H1 (cell line): ENCODE results near the gene OTOL1. TPM values are rescaled to one million over a fixed set of nuclear protein-coding genes. Genes with fewer than 3 reads are reported as not detected.

ENCODE experiments used
- CHD7 ChIP-seq: fragments of 300-600 bp; sonication (generic); IDR thresholded peaks from 2 replicates; pipeline ENCODE4 v1.7.1; 2012; ENCODE audit warnings: low read length, moderate library complexity, mild to moderate bottlenecking, inconsistent platforms; ENCODE audit not compliant: insufficient replicate concordance
- CREB1 ChIP-seq: IDR thresholded peaks from 2 replicates; pipeline ENCODE4 v1.6.1; 2012; ENCODE audit warnings: inconsistent platforms
- HDAC2 ChIP-seq, 2 experiments: fragments of 300-600 bp in 1 of 2; sonication (generic) in 1 of 2; IDR thresholded peaks; 2 replicates each; pipeline ENCODE4 v1.6.1; 2011 to 2012; ENCODE audit warnings: low read depth in 2 of 2, low read length in 2 of 2, mild to moderate bottlenecking in 2 of 2, moderate library complexity in 2 of 2, borderline replicate concordance in 1 of 2, inconsistent platforms in 1 of 2
- HDAC6 ChIP-seq: IDR thresholded peaks from one replicate; pipeline ENCODE4 v1.7.1; 2012; ENCODE audit warnings: low read depth, mild to moderate bottlenecking, inconsistent platforms, low read length, moderate library complexity
- POLR2A ChIP-seq, 2 experiments: IDR thresholded peaks; 1 replicate in 1 of 2; 2 replicates in 1 of 2; pipeline ENCODE4 v1.6.1; 2011; ENCODE audit warnings: low read depth in 2 of 2, low read length in 2 of 2, mild to moderate bottlenecking in 2 of 2; ENCODE audit errors: control extremely low read depth in 1 of 2
- POU5F1 ChIP-seq: IDR thresholded peaks from 2 replicates; pipeline ENCODE4 v1.6.1; 2011; ENCODE audit warnings: low read depth, mild to moderate bottlenecking, low read length, moderate library complexity
- RFX5 ChIP-seq: IDR thresholded peaks from 2 replicates; pipeline ENCODE4 v1.6.1; 2011; ENCODE audit warnings: low read depth, low read length, improper control_type of control experiment, borderline replicate concordance
- SAP30 ChIP-seq: fragments of 300-600 bp; sonication (generic); IDR thresholded peaks from 2 replicates; pipeline ENCODE4 v1.7.1; 2012; ENCODE audit warnings: low read length, moderate library complexity, mild to moderate bottlenecking, inconsistent platforms; ENCODE audit not compliant: insufficient read depth, insufficient replicate concordance
- SIX5 ChIP-seq: IDR thresholded peaks from 2 replicates; pipeline ENCODE4 v1.6.1; 2011; ENCODE audit warnings: mild to moderate bottlenecking, low read depth, low read length
- SP2 ChIP-seq: IDR thresholded peaks from 2 replicates; pipeline ENCODE4 v1.6.1; 2012; ENCODE audit warnings: mild to moderate bottlenecking, low read length, inconsistent platforms
- TAF1 ChIP-seq: IDR thresholded peaks from 2 replicates; pipeline ENCODE4 v1.6.1; 2011; ENCODE audit warnings: mild to moderate bottlenecking, low read depth, low read length
- YY1 ChIP-seq: IDR thresholded peaks from 2 replicates; pipeline ENCODE4 v1.6.1; 2011; ENCODE audit warnings: low read depth, mild to moderate bottlenecking, low read length
- ZNF274 ChIP-seq: IDR thresholded peaks from 2 replicates; pipeline ENCODE4 v1.7.0; 2012; ENCODE audit warnings: low read length, borderline replicate concordance; ENCODE audit errors: extremely low read depth
- polyA plus RNA-seq, 7 experiments: library from polyadenylated mRNA; depleted of rRNA in 3 of 7; stranded (reverse) in 5 of 7; unstranded in 2 of 7; fragments of >200 nt in 5 of 7; fragments of 200-250 nt in 2 of 7; gene quantifications; 1 replicate in 5 of 7; 2 replicates in 1 of 7; 4 replicates in 1 of 7; pipeline versions ENCODE4 v1.2.1 to v1.2.3, GENCODE V29; 2011 to 2013; ENCODE audit warnings: missing spikeins in 2 of 7, mixed read lengths in 2 of 7
- total RNA-seq: library from RNA; stranded (reverse); fragmentation: NEBNext Ultra II Directional; extraction: Animal tissue kit (Norgen Biotek cat#: 25700); gene quantifications from 2 replicates; pipeline ENCODE4 v1.2.1, GENCODE V29; 2021

The OTOL1 gene
- total and polyA plus RNA-seq, 2 of the 8 experiments (the other 6 are each of a cell fraction or from before 2014, with no cell fraction given): not detected

GRCh38 chr3:161489395-161489794 is 7.2 kb upstream of the OTOL1 start (continued):
- TF ChIP-seq CHD7: no peak
- TF ChIP-seq ZNF274: no peak
- TF ChIP-seq SP2: no peak
- TF ChIP-seq CREB1: no peak
- TF ChIP-seq RFX5: no peak
- TF ChIP-seq POLR2A (IDR thresholded peaks at IDR 0.05; ENCODE audit: control extremely low read depth in 1 of 2, low read depth in 2 of 2, low read length in 2 of 2): no peak
- TF ChIP-seq YY1: no peak
- no peak for TF ChIP-seq SIX5
- TF ChIP-seq HDAC6: no peak
- no peak for TF ChIP-seq SAP30
- TF ChIP-seq TAF1: no peak
- no peak for TF ChIP-seq POU5F1
- no peak for TF ChIP-seq HDAC2 (IDR thresholded peaks at IDR 0.05; ENCODE audit: borderline replicate concordance in 1 of 2, low read depth in 2 of 2, low read length in 2 of 2)
